Endothelial cell of umbilical vein (primary cell): ENCODE measurements around the gene GGA2. TPM values are rescaled to one million over a fixed set of nuclear protein-coding genes. Genes with fewer than 3 reads are reported as not detected.

ENCODE experiments used
- BruUV-seq: library from RNA; stranded (reverse); fragments of 400-500 nt; replicated peaks from 2 replicates; lab custom pipeline; 2021; lab: Mats Ljungman, UMichigan
- CTCF ChIA-PET: fragments of 300-600, 350-600 bp; sonication (Branson Sonifier 250); formaldehyde crosslinking; loops from one replicate; lab custom pipeline; 2021; ENCODE audit warnings: antibody characterized with exemption, inconsistent platforms; lab: Charles Lee
- POLR2A ChIA-PET: fragments of 300-600, 350-600 bp; sonication (Branson Sonifier 250); formaldehyde crosslinking; loops from one replicate; lab custom pipeline; 2021; ENCODE audit warnings: antibody characterized with exemption, inconsistent platforms; lab: Charles Lee
- DNase-seq: peaks from one replicate; pipeline ENCODE4 v3.0.0-alpha.2; 2011; ENCODE audit warnings: low read depth, low spot score
- FAIRE-seq: peaks from 2 replicates; lab custom pipeline; 2011; peaks lifted over from hg19 to GRCh38; lab: Jason Lieb, UNC
- H2AFZ ChIP-seq: 2 replicates; pipeline ENCODE4 v1.6.0; 2012; ENCODE audit warnings: low read depth, low read length, control low read depth, inconsistent platforms
- H3K27ac ChIP-seq: 2 replicates; pipeline ENCODE4 v1.5.1; 2011; ENCODE audit warnings: low read depth, mild to moderate bottlenecking, control low read depth, low read length, moderate library complexity; ENCODE audit not compliant: insufficient read depth
- H3K27me3 ChIP-seq, 2 experiments: 2 replicates each; pipeline versions ENCODE4 v1.6.0 to v1.6.1; 2011; ENCODE audit warnings: low read length in 2 of 2, mixed read lengths in 1 of 2; ENCODE audit not compliant: control insufficient read depth in 2 of 2, insufficient read depth in 2 of 2
- H3K36me3 ChIP-seq, 2 experiments: 2 replicates in 1 of 2; 3 replicates in 1 of 2; pipeline ENCODE4 v1.5.1; 2011; ENCODE audit warnings: low read length in 2 of 2, mild to moderate bottlenecking in 1 of 2, moderate library complexity in 1 of 2; ENCODE audit not compliant: control insufficient read depth in 2 of 2, insufficient read depth in 2 of 2; ENCODE audit errors: extremely low read depth in 1 of 2
- H3K4me1 ChIP-seq: 3 replicates; pipeline ENCODE4 v1.5.1; 2011; ENCODE audit warnings: mild to moderate bottlenecking, low read length; ENCODE audit not compliant: control insufficient read depth, insufficient read depth; ENCODE audit errors: extremely low read depth
- H3K4me2 ChIP-seq: 2 replicates; pipeline ENCODE4 v1.6.1; 2011; ENCODE audit warnings: low read length, control low read depth, mixed read lengths; ENCODE audit not compliant: insufficient read depth
- H3K4me3 ChIP-seq, 3 experiments: fragments of 200-600 bp in 1 of 3; sonication (generic), shearing (Covaris generic) in 1 of 3; replicated peaks in 1 of 3; 2 replicates each; pipeline ENCODE4 v1.5.1; 2011 to 2016; ENCODE audit warnings: control low read depth in 3 of 3, low read length in 3 of 3, mild to moderate bottlenecking in 2 of 3, inconsistent platforms in 1 of 3, low read depth in 1 of 3, moderate library complexity in 1 of 3; ENCODE audit not compliant: insufficient read depth in 1 of 3
- H3K79me2 ChIP-seq: 2 replicates; pipeline ENCODE4 v1.6.0; 2012; ENCODE audit warnings: low read length, inconsistent platforms; ENCODE audit not compliant: control insufficient read depth, insufficient read depth
- H3K9ac ChIP-seq: replicated peaks from 2 replicates; pipeline ENCODE3; 2011; ENCODE audit warnings: low read length, control low read depth; ENCODE audit not compliant: insufficient read depth; ENCODE audit errors: extremely low read depth
- H3K9me1 ChIP-seq: replicated peaks from 3 replicates; pipeline ENCODE4 v1.6.0; 2011; ENCODE audit warnings: mild to moderate bottlenecking, low read length; ENCODE audit not compliant: control insufficient read depth, insufficient read depth; ENCODE audit errors: extremely low read depth
- H3K9me3 ChIP-seq: replicated peaks from 2 replicates; pipeline ENCODE4 v1.5.1; 2012; ENCODE audit warnings: low read length, inconsistent platforms; ENCODE audit not compliant: control insufficient read depth, insufficient read depth
- H4K20me1 ChIP-seq: replicated peaks from 2 replicates; pipeline ENCODE3; 2011; ENCODE audit warnings: mild to moderate bottlenecking, low read length; ENCODE audit not compliant: control insufficient read depth, insufficient read depth; ENCODE audit errors: extremely low read depth
- CTCF ChIP-seq, 2 donors: IDR thresholded peaks; 1 replicate in 1 of 2; 2 replicates in 1 of 2; pipeline ENCODE4 v1.5.1; 2011; ENCODE audit warnings: low read length in 2 of 2, mild to moderate bottlenecking in 2 of 2, moderate library complexity in 2 of 2, control low read depth in 1 of 2, inconsistent platforms in 1 of 2, low read depth in 1 of 2; ENCODE audit not compliant: insufficient read depth in 1 of 2; ENCODE audit errors: extremely low read depth in 1 of 2
- EZH2 ChIP-seq: IDR thresholded peaks from 2 replicates; pipeline ENCODE4 v1.6.1; 2012; ENCODE audit warnings: borderline replicate concordance, low read depth, mild to moderate bottlenecking, moderate library complexity, low read length, inconsistent platforms; ENCODE audit not compliant: severe bottlenecking
- FOS ChIP-seq: IDR thresholded peaks from 2 replicates; pipeline ENCODE4 v1.6.1; 2011; ENCODE audit warnings: mild to moderate bottlenecking, low read length, moderate library complexity, borderline replicate concordance; ENCODE audit not compliant: insufficient read depth
- GATA2 ChIP-seq: IDR thresholded peaks from 2 replicates; pipeline ENCODE4 v1.7.0; 2011; ENCODE audit warnings: low read depth, mild to moderate bottlenecking, moderate library complexity, mixed read lengths, low read length; ENCODE audit not compliant: insufficient read length, insufficient read depth
- JUN ChIP-seq: IDR thresholded peaks from 2 replicates; pipeline ENCODE4 v1.6.1; 2011; ENCODE audit warnings: borderline replicate concordance, low read depth; ENCODE audit not compliant: insufficient read length, insufficient read depth
- MAX ChIP-seq: IDR thresholded peaks from 2 replicates; pipeline ENCODE4 v1.6.1; 2011; ENCODE audit not compliant: insufficient read depth, insufficient read length
- MYC ChIP-seq: IDR thresholded peaks from one replicate; pipeline ENCODE4 v1.6.1; 2011; ENCODE audit warnings: mild to moderate bottlenecking, low read depth, low read length
- POLR2A ChIP-seq: IDR thresholded peaks from 2 replicates; pipeline ENCODE4 v1.6.1; 2012; ENCODE audit warnings: low read depth, mild to moderate bottlenecking, control low read depth, low read length
- POLR2AphosphoS5 ChIP-seq: IDR thresholded peaks from 2 replicates; pipeline ENCODE4 v1.6.1; 2012; ENCODE audit warnings: low read depth, mild to moderate bottlenecking, control low read depth, low read length, moderate library complexity; ENCODE audit not compliant: insufficient read depth
- dilution Hi-C: fragments of 300-500 bp; cut with MboI; formaldehyde crosslinking; loops from one replicate; pipeline ENCODE4 v1.15.0; 2019; ENCODE audit warnings: low sequenced_read_pairs; ENCODE audit not compliant: extremely low pct_ligation_motif_present
- intact Hi-C: fragments of 100-400 bp; cut with micrococcal nuclease; formaldehyde crosslinking; loops from one replicate; pipeline ENCODE4 v1.10.0; 2022
- polyA plus RNA-seq, 4 experiments: library from polyadenylated mRNA; depleted of rRNA in 3 of 4; stranded (reverse) in 3 of 4; unstranded in 1 of 4; fragments of >200 nt; gene quantifications; 2 replicates each; pipeline versions ENCODE4 v1.2.1 to v1.2.3, GENCODE V29; 2011 to 2012; ENCODE audit warnings: missing spikeins in 1 of 4
- total RNA-seq: library from RNA; stranded (reverse); gene quantifications from 2 replicates; pipeline ENCODE4 v1.2.3, GENCODE V29; 2021

Gene GGA2
- total and polyA plus RNA-seq, 2 donors (not counting 3 experiments of a cell fraction or from before 2014, with no cell fraction given) = 33.3 to 73.1 TPM

- Histone ChIP-seq H3K9me3 (no peaks in the 10 kb centered on the region), H3K9me1 (no peaks in the 10 kb centered on the region), H3K4me1 (no peaks in the 10 kb centered on the region), H3K27me3 (no peaks in the 10 kb centered on the region), H3K4me2 (no peak overlapping the region), H3K4me3 (no peak overlapping the region), H3K9ac (no peak overlapping the region), H4K20me1 (no peaks in the 10 kb centered on the region), H3K27ac (no peak overlapping the region), H2AFZ (no peak overlapping the region), H3K79me2 (no peaks in the 10 kb centered on the region), H3K36me3 (peaks cover 9 to 42% of the 10 kb centered on the region in 2 experiments)
- dilution Hi-C loops = no loop called here
- FAIRE-seq (no peak), DNase-seq (no peak)
- TF ChIP-seq JUN (no peak), GATA2 (no peak), EZH2 (no peak), FOS (no peak), MYC (no peak), POLR2A (no peak), POLR2AphosphoS5 (no peak), MAX (no peak), CTCF (IDR thresholded peaks at IDR 0.05; ENCODE audit: extremely low read depth in 1 of 2, insufficient read depth in 1 of 2, low read depth in 1 of 2, low read length in 2 of 2) (no peak)
- POLR2A ChIA-PET = no interaction called here
- CTCF ChIA-PET = no interaction called here
- no TSS peak for BruUV-seq
- intact Hi-C loops = no loop called here
Measured at GRCh38 chr16:23485841-23486240, 24.5 kb downstream of the GGA2 start.
